Bronchial epithelial cell (primary cell): Measurements from ENCODE around the gene OR4Q2. TPM values are rescaled to one million over a fixed set of nuclear protein-coding genes. Genes with fewer than 3 reads are reported as not detected.

ENCODE experiments used
- DNase-seq: peaks from one replicate; pipeline ENCODE4 v3.0.0-alpha.2; 2010; ENCODE audit warnings: low read depth
- FAIRE-seq: peaks from 2 replicates; lab custom pipeline; 2011; peaks lifted over from hg19 to GRCh38; lab: Jason Lieb, UNC
- H3K27me3 ChIP-seq: 2 replicates; pipeline ENCODE4 v1.5.1; 2011; ENCODE audit warnings: low read length; ENCODE audit not compliant: control insufficient read depth, insufficient read depth
- H3K36me3 ChIP-seq: 2 replicates; pipeline ENCODE4 v1.5.1; 2011; ENCODE audit warnings: low read length; ENCODE audit not compliant: control insufficient read depth, insufficient read depth
- H3K4me3 ChIP-seq: 2 replicates; pipeline ENCODE4 v1.5.1; 2011; ENCODE audit warnings: mild to moderate bottlenecking, low read depth, low read length, control low read depth
- CTCF ChIP-seq: IDR thresholded peaks from 2 replicates; pipeline ENCODE4 v1.5.1; 2011; ENCODE audit warnings: mild to moderate bottlenecking, moderate library complexity, low read length, control low read depth, inconsistent platforms; ENCODE audit not compliant: insufficient read depth, severe bottlenecking
- total RNA-seq: library from RNA; depleted of rRNA; stranded (reverse); fragments of >200 nt; gene quantifications from 2 replicates; pipeline ENCODE4 v1.2.1, GENCODE V29; 2014

Gene OR4Q2
- total RNA-seq, 1 donor from 2014 or later: not detected

- Histone ChIP-seq H3K27me3 (no peaks in the 10 kb centered on the region), H3K4me3 (no peak overlapping the region), H3K36me3 (no peaks in the 10 kb centered on the region)
- no peak for DNase-seq
- TF ChIP-seq CTCF: no peak
- no peak for FAIRE-seq
These were observed 46.2 kb downstream of the OR4Q2 start for GRCh38 chr14:20048202-20048601.

Other genes starting within 250 kb of the OR4Q2 start
- not detected in 2 replicates for gene OR4M1, start 228.7 kb upstream of the OR4Q2 start, total RNA-seq
- not detected in 2 replicates for gene OR4N2, start 198.4 kb upstream of the OR4Q2 start, total RNA-seq
- not detected in 2 replicates for gene OR4K2, start 127.0 kb upstream of the OR4Q2 start, total RNA-seq
- not detected in 2 replicates for gene OR4K5, start 81.6 kb upstream of the OR4Q2 start, total RNA-seq
- gene OR4K1, start 71.2 kb upstream of the OR4Q2 start, total RNA-seq: not detected in 2 replicates
- gene OR4K15, start 26.6 kb upstream of the OR4Q2 start, total RNA-seq: not detected in 2 replicates
- not detected in 2 replicates for gene OR4K14, start 17.1 kb downstream of the OR4Q2 start, total RNA-seq
- gene OR4K13, start 33.9 kb downstream of the OR4Q2 start, total RNA-seq: not detected in 2 replicates
- gene OR4L1, start 57.9 kb downstream of the OR4Q2 start, total RNA-seq: not detected in 2 replicates
- gene OR4K17, start 108.6 kb downstream of the OR4Q2 start, total RNA-seq: not detected in 2 replicates
- not detected in 2 replicates for gene OR4N5, start 136.7 kb downstream of the OR4Q2 start, total RNA-seq
- gene OR11G2, start 188.7 kb downstream of the OR4Q2 start, total RNA-seq: not detected in 2 replicates
- gene OR11H6, start 221.5 kb downstream of the OR4Q2 start, total RNA-seq: not detected in 2 replicates
- not detected in 2 replicates for gene OR11H7, start 226.8 kb downstream of the OR4Q2 start, total RNA-seq
- gene OR11H4, start 237.1 kb downstream of the OR4Q2 start, total RNA-seq: not detected in 2 replicates